Testis (tissue), 2 donors: ENCODE measurements around the gene DSTN.

Experiments
- CTCF ChIP-seq, 3 experiments: fragments of 450-650 bp in 2 of 3; fragments of 200-600 bp in 1 of 3; sonication (generic) in 1 of 3; IDR thresholded peaks; one replicate each; pipeline ENCODE4 v1.5.1; 2016 to 2019; ENCODE audit warnings: antibody characterized with exemption in 3 of 3, mild to moderate bottlenecking in 2 of 3, moderate library complexity in 1 of 3
- POLR2A ChIP-seq: fragments of 450-650 bp; IDR thresholded peaks from one replicate; pipeline ENCODE4 v1.6.1; 2017; ENCODE audit warnings: antibody characterized with exemption, mild to moderate bottlenecking, moderate library complexity

- TF ChIP-seq CTCF (IDR thresholded peaks at IDR 0.05): no peak
- no peak for TF ChIP-seq POLR2A
Observed at GRCh38 chr20:17653835-17654648, 84.2 kb downstream of the DSTN start.
